PC-3 (cell line): ENCODE data around the gene RPS19BP1. TPM values are rescaled to one million over a fixed set of nuclear protein-coding genes. Genes with fewer than 3 reads are reported as not detected.
A peak's percentile ranks its signal among the peaks of the same experiment; 100 is the strongest.

Experiments used
- ATAC-seq: fragments of 200-7000 bp; cut with Tn5 transposase; 2 replicates; pipeline ENCODE4 v1.9.1; 2020; ENCODE audit warnings: mild to moderate bottlenecking, moderate library complexity
- BruUV-seq: library from RNA; stranded (reverse); fragments of 400-500 nt; replicated peaks from 2 replicates; lab custom pipeline; 2021; lab: Mats Ljungman, UMichigan
- CTCF ChIA-PET: fragments of 300-600 bp; sonication (Branson Sonifier 250); formaldehyde crosslinking; loops from one replicate; lab custom pipeline; 2022; ENCODE audit warnings: antibody characterized with exemption; lab: Charles Lee
- POLR2A ChIA-PET: fragments of 300-600 bp; sonication (Branson Sonifier 250); formaldehyde crosslinking; loops from one replicate; lab custom pipeline; 2022; ENCODE audit warnings: antibody characterized with exemption; ENCODE audit not compliant: unreplicated experiment; lab: Charles Lee
- DNase-seq: peaks from one replicate; pipeline ENCODE4 v3.0.0-alpha.2; 2015
- H2AFZ ChIP-seq: fragments of 300-600 bp; sonication (generic); 2 replicates; pipeline ENCODE4 v1.6.0; 2016; ENCODE audit warnings: antibody characterized with exemption, low read length
- H3F3A ChIP-seq: fragments of 300-600 bp; sonication (generic); one replicate; pipeline ENCODE4 v1.6.0; 2017; ENCODE audit warnings: antibody characterized with exemption, low read length, control low read depth, mild to moderate bottlenecking; ENCODE audit not compliant: unreplicated experiment
- H3K27ac ChIP-seq: fragments of 300-600 bp; sonication (generic); 2 replicates; pipeline ENCODE4 v1.5.1; 2016; ENCODE audit warnings: mild to moderate bottlenecking, low read length
- H3K27me3 ChIP-seq: fragments of 300-600 bp; sonication (generic); 2 replicates; pipeline ENCODE4 v1.6.1; 2016; ENCODE audit warnings: low read length, mixed read lengths
- H3K36me3 ChIP-seq: fragments of 300-600 bp; sonication (generic); 2 replicates; pipeline ENCODE4 v1.6.1; 2016; ENCODE audit warnings: low read depth, mixed run types, low read length, mixed read lengths
- H3K4me1 ChIP-seq: fragments of 300-600 bp; sonication (generic); 2 replicates; pipeline ENCODE4 v1.5.1; 2016; ENCODE audit warnings: low read length; ENCODE audit not compliant: insufficient read depth
- H3K4me2 ChIP-seq: fragments of 300-600 bp; sonication (generic); 2 replicates; pipeline ENCODE4 v1.6.0; 2016; ENCODE audit warnings: low read length
- H3K4me3 ChIP-seq: fragments of 300-600 bp; sonication (generic); 2 replicates; pipeline ENCODE4 v1.5.1; 2016; ENCODE audit warnings: mild to moderate bottlenecking, low read length, mixed read lengths
- H3K79me2 ChIP-seq: fragments of 300-600 bp; sonication (generic); 2 replicates; pipeline ENCODE4 v1.6.1; 2017; ENCODE audit warnings: low read length, mixed read lengths
- H3K9ac ChIP-seq: fragments of 300-600 bp; sonication (generic); 2 replicates; pipeline ENCODE4 v1.6.0; 2016; ENCODE audit warnings: mild to moderate bottlenecking, low read length
- H3K9me2 ChIP-seq: fragments of 300-600 bp; sonication (generic); replicated peaks from 2 replicates; pipeline ENCODE4 v1.6.1; 2016; ENCODE audit warnings: mixed run types, low read length, mixed read lengths
- H3K9me3 ChIP-seq: fragments of 300-600 bp; sonication (generic); 2 replicates; pipeline ENCODE4 v1.6.1; 2016; ENCODE audit warnings: low read length, mixed read lengths
- H4K20me1 ChIP-seq: fragments of 300-600 bp; sonication (generic); 2 replicates; pipeline ENCODE4 v1.6.1; 2016; ENCODE audit warnings: low read length, mixed read lengths
- EZH2 ChIP-seq: fragments of 300-600 bp; sonication (generic); IDR thresholded peaks from one replicate; pipeline ENCODE4 v1.6.1; 2017; ENCODE audit warnings: antibody characterized with exemption, mild to moderate bottlenecking, low read length; ENCODE audit not compliant: unreplicated experiment
- EZH2phosphoT487 ChIP-seq: fragments of 300-600 bp; sonication (generic); IDR thresholded peaks from 2 replicates; pipeline ENCODE4 v1.6.1; 2018; ENCODE audit warnings: mild to moderate bottlenecking, antibody characterized with exemption, low read length, borderline replicate concordance
- intact Hi-C: fragments of 100-400 bp; cut with micrococcal nuclease; formaldehyde crosslinking; loops from 2 replicates; pipeline ENCODE4 v1.9.0; 2023
- total RNA-seq: library from RNA; depleted of rRNA; stranded (reverse); fragments of >200 nt; gene quantifications from 2 replicates; pipeline ENCODE4 v1.2.3, GENCODE V29; 2014
- TF ChIP-seq, protein P1 (sequence below): fragments of 300-600 bp; sonication (generic); conservative IDR thresholded peaks from 2 replicates; pipeline ENCODE4 v1.5.1; 2017; ENCODE audit warnings: antibody characterized with exemption, low read depth, mild to moderate bottlenecking, low read length

The RPS19BP1 gene
- total RNA-seq, 1 experiment from 2014 or later, result 253 TPM

DNA sequence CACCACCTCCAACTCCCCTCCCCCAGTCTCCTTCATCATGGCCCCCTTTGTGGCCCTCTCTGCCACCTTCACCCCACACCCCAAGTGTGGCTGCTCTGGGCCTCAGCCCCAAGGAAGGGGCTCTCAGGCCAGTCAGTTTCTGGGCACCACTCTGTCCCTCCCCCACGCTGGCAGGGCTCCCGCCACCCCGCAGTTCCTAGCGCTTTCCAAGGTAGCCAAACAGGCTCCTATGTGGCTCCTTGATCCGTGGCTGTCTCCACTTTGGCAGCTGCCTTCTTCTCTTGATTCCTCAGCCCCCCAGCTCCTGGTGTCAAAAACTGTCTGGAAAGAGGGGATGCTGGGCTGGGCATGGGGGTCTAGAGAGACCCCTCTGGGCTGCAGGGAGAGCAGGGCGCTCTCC is 27.6 kb upstream of the RPS19BP1 start:
- no TSS peak for BruUV-seq
- Histone ChIP-seq H3K36me3 (no peaks in the 10 kb centered on the region), H3K79me2 (no peaks in the 10 kb centered on the region), H3K4me2 (0 out of 2 replicates have a peak overlapping the region, but pooled peaks have one; percentile 24), H3K9me3 (no peaks in the 10 kb centered on the region), H3K4me1 (peaks cover 7% of the 10 kb centered on the region; the same call in 1 of the 2 replicates), H3K9me2 (no peaks in the 10 kb centered on the region), H3F3A (no peaks in the 10 kb centered on the region), H3K27me3 (peaks cover 21% of the 10 kb centered on the region), H3K4me3 (no peak overlapping the region), H2AFZ (no peak overlapping the region), H3K27ac (no peak overlapping the region), H3K9ac (no peak overlapping the region), H4K20me1 (no peaks in the 10 kb centered on the region)
- TF ChIP-seq, protein P1, sequence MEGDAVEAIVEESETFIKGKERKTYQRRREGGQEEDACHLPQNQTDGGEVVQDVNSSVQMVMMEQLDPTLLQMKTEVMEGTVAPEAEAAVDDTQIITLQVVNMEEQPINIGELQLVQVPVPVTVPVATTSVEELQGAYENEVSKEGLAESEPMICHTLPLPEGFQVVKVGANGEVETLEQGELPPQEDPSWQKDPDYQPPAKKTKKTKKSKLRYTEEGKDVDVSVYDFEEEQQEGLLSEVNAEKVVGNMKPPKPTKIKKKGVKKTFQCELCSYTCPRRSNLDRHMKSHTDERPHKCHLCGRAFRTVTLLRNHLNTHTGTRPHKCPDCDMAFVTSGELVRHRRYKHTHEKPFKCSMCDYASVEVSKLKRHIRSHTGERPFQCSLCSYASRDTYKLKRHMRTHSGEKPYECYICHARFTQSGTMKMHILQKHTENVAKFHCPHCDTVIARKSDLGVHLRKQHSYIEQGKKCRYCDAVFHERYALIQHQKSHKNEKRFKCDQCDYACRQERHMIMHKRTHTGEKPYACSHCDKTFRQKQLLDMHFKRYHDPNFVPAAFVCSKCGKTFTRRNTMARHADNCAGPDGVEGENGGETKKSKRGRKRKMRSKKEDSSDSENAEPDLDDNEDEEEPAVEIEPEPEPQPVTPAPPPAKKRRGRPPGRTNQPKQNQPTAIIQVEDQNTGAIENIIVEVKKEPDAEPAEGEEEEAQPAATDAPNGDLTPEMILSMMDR, result no peak
- TF ChIP-seq EZH2, result no peak
- no peak for TF ChIP-seq EZH2phosphoT487
- ATAC-seq, result no peak
- no peak for DNase-seq
- intact Hi-C loops, result no loop called here
- POLR2A ChIA-PET, result no interaction called here
- CTCF ChIA-PET, result interaction anchor here (0.6 kb wide), 1 partner anchor 227 kb away, joined by 3 read pairs; no protein-coding TSS in a partner anchor

DNA sequence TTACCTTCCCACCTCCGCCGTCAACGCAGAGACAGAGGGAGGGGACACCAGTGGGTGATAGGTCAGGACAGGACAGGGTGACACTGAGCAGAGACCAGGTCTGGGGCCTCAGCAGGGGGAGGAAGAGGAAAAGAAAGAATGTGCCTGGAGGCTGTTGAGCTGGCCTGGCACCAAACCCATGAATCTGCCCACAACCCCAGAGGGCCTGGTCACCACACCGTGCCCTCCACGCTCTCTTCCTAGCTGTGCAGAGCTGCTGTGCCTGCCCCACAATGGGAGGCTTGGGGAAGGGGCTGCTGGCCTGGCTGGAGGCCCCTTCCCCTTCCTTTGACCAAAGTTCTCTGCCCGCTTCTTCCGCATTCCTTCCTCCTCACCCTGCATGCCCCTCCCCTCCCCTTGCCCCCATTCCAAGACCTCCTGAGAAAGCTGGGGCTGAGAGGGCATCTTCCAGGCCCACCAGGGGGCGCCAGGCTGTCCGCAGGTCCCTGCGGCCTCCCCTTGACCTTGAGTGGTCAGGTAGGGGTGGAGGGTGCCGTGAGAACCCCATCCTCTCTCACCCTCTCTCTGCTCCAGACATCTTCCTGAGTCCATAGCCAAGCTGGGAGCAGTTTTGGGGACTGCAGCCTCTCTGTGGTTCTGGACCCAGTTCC is 27.0 kb upstream of the RPS19BP1 start:
- ATAC-seq (peak; percentile 31), DNase-seq (peak; percentile 50)
- no peaks in the 10 kb centered on the region for H3K79me2 ChIP-seq
- intact Hi-C loops, result no loop called here
- 0 out of 2 replicates have a peak overlapping the region, but pooled peaks have one; percentile 24 for H3K4me2 ChIP-seq
- no peak overlapping the region for H2AFZ ChIP-seq
- H3K9ac ChIP-seq, result no peak overlapping the region
- ChIA-PET CTCF (interaction anchor here (0.6 kb wide), 1 partner anchor 227 kb away, joined by 3 read pairs; no protein-coding TSS in a partner anchor), POLR2A (no interaction called here)
- no peaks in the 10 kb centered on the region for H3K9me2 ChIP-seq
- no peak overlapping the region for H3K4me3 ChIP-seq
- no peaks in the 10 kb centered on the region for H4K20me1 ChIP-seq
- H3K9me3 ChIP-seq, result no peaks in the 10 kb centered on the region
- H3K4me1 ChIP-seq, result peaks cover 7% of the 10 kb centered on the region; the same call in 1 of the 2 replicates
- no peaks in the 10 kb centered on the region for H3F3A ChIP-seq
- no peaks in the 10 kb centered on the region for H3K36me3 ChIP-seq
- TF ChIP-seq, protein P1, result peak; percentile 62
- TF ChIP-seq EZH2, result no peak
- H3K27ac ChIP-seq, result no peak overlapping the region
- peaks cover 21% of the 10 kb centered on the region for H3K27me3 ChIP-seq
- BruUV-seq, result no TSS peak

DNA sequence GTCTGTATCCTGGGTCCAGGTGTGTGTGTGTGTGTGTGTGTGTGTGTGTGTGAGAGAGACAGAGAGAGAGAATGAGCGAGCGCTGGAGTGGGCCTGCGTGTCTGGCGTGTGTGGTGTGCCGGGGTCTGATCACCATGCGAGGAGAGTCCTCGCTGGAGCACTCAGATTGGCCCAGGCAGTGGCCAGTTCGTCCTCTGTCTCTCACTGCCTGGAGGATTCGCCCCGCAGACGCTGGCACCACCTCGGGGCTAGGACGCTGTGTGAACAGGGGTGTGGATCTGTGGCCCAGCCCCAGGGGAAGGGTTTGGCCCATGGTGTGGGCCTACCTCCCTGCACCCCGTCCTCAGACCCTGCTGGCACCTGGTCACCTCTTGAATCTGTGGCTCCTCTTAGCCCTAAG is 26.4 kb upstream of the RPS19BP1 start:
- Histone ChIP-seq H3K4me2 (no peak overlapping the region), H3K79me2 (no peaks in the 10 kb centered on the region), H3K9ac (no peak overlapping the region), H3K27me3 (peaks cover 21% of the 10 kb centered on the region), H3K9me2 (no peaks in the 10 kb centered on the region), H3K9me3 (no peaks in the 10 kb centered on the region), H3K4me1 (peaks cover 7% of the 10 kb centered on the region; the same call in 1 of the 2 replicates), H3F3A (no peaks in the 10 kb centered on the region), H3K27ac (no peak overlapping the region), H4K20me1 (no peaks in the 10 kb centered on the region), H3K4me3 (no peak overlapping the region), H2AFZ (no peak overlapping the region), H3K36me3 (no peaks in the 10 kb centered on the region)
- POLR2A ChIA-PET, result no interaction called here
- DNase-seq, result no peak
- TF ChIP-seq EZH2, result no peak
- TF ChIP-seq, protein P1, result no peak
- no peak for TF ChIP-seq EZH2phosphoT487
- CTCF ChIA-PET, result no interaction called here
- no TSS peak for BruUV-seq
- ATAC-seq, result no peak
- intact Hi-C loops, result no loop called here
